Endothelial cell of umbilical vein (primary cell): ENCODE results near the gene BMP8B. TPM values are rescaled to one million over a fixed set of nuclear protein-coding genes. Genes with fewer than 3 reads are reported as not detected.

Experiments used
- BruUV-seq: library from RNA; stranded (reverse); fragments of 400-500 nt; replicated peaks from 2 replicates; lab custom pipeline; 2021; lab: Mats Ljungman, UMichigan
- CTCF ChIA-PET: fragments of 300-600, 350-600 bp; sonication (Branson Sonifier 250); formaldehyde crosslinking; loops from one replicate; lab custom pipeline; 2021; ENCODE audit warnings: antibody characterized with exemption, inconsistent platforms; lab: Charles Lee
- POLR2A ChIA-PET: fragments of 300-600, 350-600 bp; sonication (Branson Sonifier 250); formaldehyde crosslinking; loops from one replicate; lab custom pipeline; 2021; ENCODE audit warnings: antibody characterized with exemption, inconsistent platforms; lab: Charles Lee
- DNase-seq: peaks from one replicate; pipeline ENCODE4 v3.0.0-alpha.2; 2011; ENCODE audit warnings: low read depth, low spot score
- FAIRE-seq: peaks from 2 replicates; lab custom pipeline; 2011; peaks lifted over from hg19 to GRCh38; lab: Jason Lieb, UNC
- H2AFZ ChIP-seq: 2 replicates; pipeline ENCODE4 v1.6.0; 2012; ENCODE audit warnings: low read depth, low read length, control low read depth, inconsistent platforms
- H3K27ac ChIP-seq: 2 replicates; pipeline ENCODE4 v1.5.1; 2011; ENCODE audit warnings: low read depth, mild to moderate bottlenecking, control low read depth, low read length, moderate library complexity; ENCODE audit not compliant: insufficient read depth
- H3K27me3 ChIP-seq, 2 experiments: 2 replicates each; pipeline versions ENCODE4 v1.6.0 to v1.6.1; 2011; ENCODE audit warnings: low read length in 2 of 2, mixed read lengths in 1 of 2; ENCODE audit not compliant: control insufficient read depth in 2 of 2, insufficient read depth in 2 of 2
- H3K36me3 ChIP-seq, 2 experiments: 2 replicates in 1 of 2; 3 replicates in 1 of 2; pipeline ENCODE4 v1.5.1; 2011; ENCODE audit warnings: low read length in 2 of 2, mild to moderate bottlenecking in 1 of 2, moderate library complexity in 1 of 2; ENCODE audit not compliant: control insufficient read depth in 2 of 2, insufficient read depth in 2 of 2; ENCODE audit errors: extremely low read depth in 1 of 2
- H3K4me1 ChIP-seq: 3 replicates; pipeline ENCODE4 v1.5.1; 2011; ENCODE audit warnings: mild to moderate bottlenecking, low read length; ENCODE audit not compliant: control insufficient read depth, insufficient read depth; ENCODE audit errors: extremely low read depth
- H3K4me2 ChIP-seq: 2 replicates; pipeline ENCODE4 v1.6.1; 2011; ENCODE audit warnings: low read length, control low read depth, mixed read lengths; ENCODE audit not compliant: insufficient read depth
- H3K4me3 ChIP-seq, 3 experiments: fragments of 200-600 bp in 1 of 3; sonication (generic), shearing (Covaris generic) in 1 of 3; replicated peaks in 1 of 3; 2 replicates each; pipeline ENCODE4 v1.5.1; 2011 to 2016; ENCODE audit warnings: control low read depth in 3 of 3, low read length in 3 of 3, mild to moderate bottlenecking in 2 of 3, inconsistent platforms in 1 of 3, low read depth in 1 of 3, moderate library complexity in 1 of 3; ENCODE audit not compliant: insufficient read depth in 1 of 3
- H3K79me2 ChIP-seq: 2 replicates; pipeline ENCODE4 v1.6.0; 2012; ENCODE audit warnings: low read length, inconsistent platforms; ENCODE audit not compliant: control insufficient read depth, insufficient read depth
- H3K9ac ChIP-seq: replicated peaks from 2 replicates; pipeline ENCODE3; 2011; ENCODE audit warnings: low read length, control low read depth; ENCODE audit not compliant: insufficient read depth; ENCODE audit errors: extremely low read depth
- H3K9me1 ChIP-seq: replicated peaks from 3 replicates; pipeline ENCODE4 v1.6.0; 2011; ENCODE audit warnings: mild to moderate bottlenecking, low read length; ENCODE audit not compliant: control insufficient read depth, insufficient read depth; ENCODE audit errors: extremely low read depth
- H3K9me3 ChIP-seq: replicated peaks from 2 replicates; pipeline ENCODE4 v1.5.1; 2012; ENCODE audit warnings: low read length, inconsistent platforms; ENCODE audit not compliant: control insufficient read depth, insufficient read depth
- H4K20me1 ChIP-seq: replicated peaks from 2 replicates; pipeline ENCODE3; 2011; ENCODE audit warnings: mild to moderate bottlenecking, low read length; ENCODE audit not compliant: control insufficient read depth, insufficient read depth; ENCODE audit errors: extremely low read depth
- CTCF ChIP-seq, 2 donors: IDR thresholded peaks; 1 replicate in 1 of 2; 2 replicates in 1 of 2; pipeline ENCODE4 v1.5.1; 2011; ENCODE audit warnings: low read length in 2 of 2, mild to moderate bottlenecking in 2 of 2, moderate library complexity in 2 of 2, control low read depth in 1 of 2, inconsistent platforms in 1 of 2, low read depth in 1 of 2; ENCODE audit not compliant: insufficient read depth in 1 of 2; ENCODE audit errors: extremely low read depth in 1 of 2
- EZH2 ChIP-seq: IDR thresholded peaks from 2 replicates; pipeline ENCODE4 v1.6.1; 2012; ENCODE audit warnings: borderline replicate concordance, low read depth, mild to moderate bottlenecking, moderate library complexity, low read length, inconsistent platforms; ENCODE audit not compliant: severe bottlenecking
- FOS ChIP-seq: IDR thresholded peaks from 2 replicates; pipeline ENCODE4 v1.6.1; 2011; ENCODE audit warnings: mild to moderate bottlenecking, low read length, moderate library complexity, borderline replicate concordance; ENCODE audit not compliant: insufficient read depth
- GATA2 ChIP-seq: IDR thresholded peaks from 2 replicates; pipeline ENCODE4 v1.7.0; 2011; ENCODE audit warnings: low read depth, mild to moderate bottlenecking, moderate library complexity, mixed read lengths, low read length; ENCODE audit not compliant: insufficient read length, insufficient read depth
- JUN ChIP-seq: IDR thresholded peaks from 2 replicates; pipeline ENCODE4 v1.6.1; 2011; ENCODE audit warnings: borderline replicate concordance, low read depth; ENCODE audit not compliant: insufficient read length, insufficient read depth
- MAX ChIP-seq: IDR thresholded peaks from 2 replicates; pipeline ENCODE4 v1.6.1; 2011; ENCODE audit not compliant: insufficient read depth, insufficient read length
- MYC ChIP-seq: IDR thresholded peaks from one replicate; pipeline ENCODE4 v1.6.1; 2011; ENCODE audit warnings: mild to moderate bottlenecking, low read depth, low read length
- POLR2A ChIP-seq: IDR thresholded peaks from 2 replicates; pipeline ENCODE4 v1.6.1; 2012; ENCODE audit warnings: low read depth, mild to moderate bottlenecking, control low read depth, low read length
- POLR2AphosphoS5 ChIP-seq: IDR thresholded peaks from 2 replicates; pipeline ENCODE4 v1.6.1; 2012; ENCODE audit warnings: low read depth, mild to moderate bottlenecking, control low read depth, low read length, moderate library complexity; ENCODE audit not compliant: insufficient read depth
- dilution Hi-C: fragments of 300-500 bp; cut with MboI; formaldehyde crosslinking; loops from one replicate; pipeline ENCODE4 v1.15.0; 2019; ENCODE audit warnings: low sequenced_read_pairs; ENCODE audit not compliant: extremely low pct_ligation_motif_present
- intact Hi-C: fragments of 100-400 bp; cut with micrococcal nuclease; formaldehyde crosslinking; loops from one replicate; pipeline ENCODE4 v1.10.0; 2022
- polyA plus RNA-seq, 4 experiments: library from polyadenylated mRNA; depleted of rRNA in 3 of 4; stranded (reverse) in 3 of 4; unstranded in 1 of 4; fragments of >200 nt; gene quantifications; 2 replicates each; pipeline versions ENCODE4 v1.2.1 to v1.2.3, GENCODE V29; 2011 to 2012; ENCODE audit warnings: missing spikeins in 1 of 4
- total RNA-seq: library from RNA; stranded (reverse); gene quantifications from 2 replicates; pipeline ENCODE4 v1.2.3, GENCODE V29; 2021

Gene BMP8B
- total and polyA plus RNA-seq, 2 donors (not counting 3 experiments of a cell fraction or from before 2014, with no cell fraction given) = 0.07 TPM; not detected in 1

GRCh38 chr1:39762550-39763540 lies 25.8 kb downstream of the BMP8B start:
- dilution Hi-C loops = no loop called here
- ChIA-PET CTCF (no interaction called here), POLR2A (no interaction called here)
- intact Hi-C loops = no loop called here
- no peaks in the 10 kb centered on the region for H3K9me1 ChIP-seq
- H3K4me1 ChIP-seq = no peaks in the 10 kb centered on the region
- H3K9ac ChIP-seq = no peak overlapping the region
- no peaks in the 10 kb centered on the region for H3K36me3 ChIP-seq
- no peak for DNase-seq
- TF ChIP-seq EZH2 = no peak
- no peak for TF ChIP-seq FOS
- TF ChIP-seq POLR2A = no peak
- no peak for TF ChIP-seq JUN
- TF ChIP-seq GATA2 = no peak
- no peak for TF ChIP-seq MYC
- no peak for TF ChIP-seq POLR2AphosphoS5
- no peak for TF ChIP-seq CTCF (IDR thresholded peaks at IDR 0.05; ENCODE audit: extremely low read depth in 1 of 2, insufficient read depth in 1 of 2, low read depth in 1 of 2, low read length in 2 of 2)
- no peak for TF ChIP-seq MAX
- no peaks in the 10 kb centered on the region for H3K9me3 ChIP-seq
- no peak overlapping the region for H2AFZ ChIP-seq
- no peak overlapping the region for H3K4me2 ChIP-seq
- H3K27me3 ChIP-seq = no peaks in the 10 kb centered on the region
- H3K79me2 ChIP-seq = no peaks in the 10 kb centered on the region
- H4K20me1 ChIP-seq = no peaks in the 10 kb centered on the region
- FAIRE-seq = no peak
- BruUV-seq = no TSS peak
- no peak overlapping the region for H3K4me3 ChIP-seq
- no peak overlapping the region for H3K27ac ChIP-seq
